ENCODE data around the gene CERS6.
"Not testable (repeated sequence)": the region's sequence is repeated elsewhere in the genome, so short reads cannot be mapped to it uniquely, and the experiment has no call there.

CERS6 gene, protein sequence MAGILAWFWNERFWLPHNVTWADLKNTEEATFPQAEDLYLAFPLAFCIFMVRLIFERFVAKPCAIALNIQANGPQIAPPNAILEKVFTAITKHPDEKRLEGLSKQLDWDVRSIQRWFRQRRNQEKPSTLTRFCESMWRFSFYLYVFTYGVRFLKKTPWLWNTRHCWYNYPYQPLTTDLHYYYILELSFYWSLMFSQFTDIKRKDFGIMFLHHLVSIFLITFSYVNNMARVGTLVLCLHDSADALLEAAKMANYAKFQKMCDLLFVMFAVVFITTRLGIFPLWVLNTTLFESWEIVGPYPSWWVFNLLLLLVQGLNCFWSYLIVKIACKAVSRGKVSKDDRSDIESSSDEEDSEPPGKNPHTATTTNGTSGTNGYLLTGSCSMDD

GRCh38 chr2:168455645-168456520, at the start of gene CERS6:
CERS6 (plus strand) TSS chr2:168456272; CDS start chr2:168456449, 177 bp downstream.
- DNase-seq: peak; percentile 87

DNA sequence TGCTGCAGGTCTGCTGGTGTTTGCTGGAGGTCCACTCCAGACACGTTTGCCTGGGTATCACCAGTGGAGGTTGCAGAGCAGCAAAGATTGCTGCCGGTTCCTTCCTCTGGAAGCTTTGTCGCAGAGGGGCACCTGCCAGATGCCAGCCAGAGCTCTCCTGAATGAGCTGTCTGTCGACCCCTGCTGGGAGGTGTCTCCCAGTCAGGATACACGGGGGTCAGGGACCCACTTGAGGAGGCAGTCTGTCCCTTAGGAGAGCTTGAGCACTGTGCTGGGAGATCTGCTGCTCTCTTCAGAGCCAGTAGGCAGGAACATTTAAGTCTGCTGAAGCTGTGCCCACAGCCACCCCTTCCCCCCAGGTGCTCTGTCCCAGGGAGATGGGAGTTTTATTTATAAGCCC, 43.8 kb upstream of the CERS6 start:
- DNase-seq: not testable (repeated sequence)

GRCh38 chr2:168413101-168413500, 43.0 kb upstream of the CERS6 start:
- DNase-seq: not testable (repeated sequence)

DNA sequence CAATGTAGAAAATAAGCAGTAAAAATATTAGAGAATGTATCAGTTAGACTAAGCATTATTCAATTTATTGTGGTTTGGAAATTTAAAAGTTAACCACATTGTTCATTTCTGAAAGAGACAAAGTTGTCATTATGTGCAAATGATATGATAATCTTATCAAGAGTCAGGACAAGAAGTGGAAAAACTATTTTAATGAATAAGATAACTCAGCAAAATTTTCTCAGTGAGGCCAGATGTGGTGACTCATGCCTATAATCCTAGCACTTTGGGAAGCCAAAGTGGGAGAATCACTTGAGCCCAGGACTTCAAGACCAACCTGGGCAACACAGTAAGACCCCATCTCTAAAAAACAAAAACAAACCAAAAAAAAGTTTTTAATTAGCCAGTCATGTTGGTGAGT, 39.5 kb upstream of the CERS6 start:
- no peak for DNase-seq

DNA sequence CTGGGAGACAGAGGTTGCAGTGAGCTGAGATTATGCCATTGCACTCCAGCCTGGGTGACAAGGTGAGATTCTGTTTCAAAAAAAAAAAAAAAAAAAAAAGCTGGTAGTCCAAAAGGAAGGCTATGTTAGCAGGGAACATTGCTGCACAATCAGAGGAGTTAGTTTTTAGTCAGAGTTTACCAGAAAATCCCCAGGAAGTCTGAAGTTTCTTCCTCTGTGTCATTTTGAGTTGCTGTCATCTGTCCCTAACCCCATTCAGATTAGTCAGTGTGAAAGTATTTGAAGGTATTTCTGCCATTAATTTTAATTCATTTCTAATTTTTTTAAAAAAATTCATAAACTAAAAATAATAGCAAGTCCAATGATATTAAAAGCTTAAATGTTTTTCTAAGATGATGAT, 33.5 kb upstream of the CERS6 start:
- DNase-seq: no peak

DNA sequence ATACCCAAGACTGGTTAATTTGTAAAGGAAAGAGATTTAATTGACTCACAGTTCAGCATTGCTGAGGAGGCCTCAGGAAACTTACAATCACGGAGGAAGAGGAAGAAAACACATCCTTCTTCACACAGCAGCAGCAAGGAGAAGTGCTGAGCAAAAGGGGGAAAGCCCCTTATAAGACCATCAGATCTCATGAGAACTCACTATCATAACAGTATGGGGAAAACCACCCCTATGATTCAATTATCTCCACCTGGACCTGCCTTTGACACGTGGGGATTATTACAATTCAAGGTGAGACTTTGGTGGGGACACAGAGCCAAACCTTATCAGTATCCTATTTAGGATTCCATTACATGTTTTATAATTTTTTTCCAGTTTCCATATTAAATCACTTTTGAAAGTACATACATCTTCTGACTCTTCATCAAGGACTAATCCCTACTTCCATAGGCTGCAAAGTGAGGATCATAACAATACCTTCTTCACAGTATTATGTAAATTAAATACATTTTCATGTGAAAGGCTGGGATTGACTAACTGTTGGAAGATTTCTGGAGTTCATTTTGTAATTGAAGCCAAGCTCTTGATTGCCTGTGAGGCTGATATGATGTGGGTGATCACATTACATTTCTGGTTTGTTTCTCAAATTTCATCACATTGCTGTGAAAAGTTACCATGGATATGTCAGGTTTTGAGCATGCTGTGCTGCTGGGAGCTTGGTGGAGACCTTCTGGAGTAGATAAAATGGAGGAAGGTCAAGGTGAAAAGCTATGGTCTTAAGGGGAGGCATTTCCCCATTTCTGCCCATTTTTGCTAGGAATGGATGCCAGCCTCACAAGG, 31.7 kb upstream of the CERS6 start:
- DNase-seq: no peak

DNA sequence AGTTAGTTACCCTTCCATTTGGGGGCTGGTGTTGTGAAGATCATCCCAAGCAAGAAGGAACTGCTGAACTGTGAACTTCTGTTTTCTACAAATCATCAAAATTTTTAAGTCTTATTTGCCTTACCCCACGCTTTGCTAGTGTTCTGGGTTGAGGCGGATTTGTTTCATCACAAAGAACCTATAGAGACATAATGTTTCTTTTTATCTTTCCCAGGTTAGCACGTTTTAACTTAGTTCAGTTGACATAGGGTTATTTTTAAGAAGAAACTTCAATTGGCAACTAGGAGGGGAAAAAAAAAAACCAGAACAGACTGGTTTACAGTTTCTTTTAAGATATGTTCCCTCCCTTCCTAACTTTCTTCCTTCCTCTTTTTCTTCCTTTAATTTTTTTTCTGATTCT, 31.1 kb upstream of the CERS6 start:
- DNase-seq: no peak

DNA sequence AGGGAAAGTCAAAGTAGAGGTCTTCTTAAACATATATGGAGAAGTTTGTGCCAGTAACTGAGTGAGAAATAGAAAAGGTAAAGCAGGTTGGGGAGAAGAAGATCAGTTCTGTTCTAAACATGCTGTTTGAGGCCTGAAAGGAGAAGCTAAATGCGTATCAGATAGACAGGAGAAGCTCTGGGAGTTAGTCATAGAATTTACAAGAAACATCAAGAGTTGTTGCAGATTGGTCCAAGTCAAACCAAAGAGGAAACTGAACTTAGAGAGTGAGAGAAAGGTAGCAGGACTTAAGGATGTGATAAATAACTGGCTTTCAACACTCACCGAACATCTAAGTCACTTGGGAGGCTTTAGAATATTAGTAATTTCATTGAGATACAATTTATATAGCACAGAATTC, 29.2 kb upstream of the CERS6 start:
- no peak for DNase-seq

- DNase-seq: no peak
Observed at GRCh38 chr2:168427451-168427850, 28.6 kb upstream of the CERS6 start.

DNA sequence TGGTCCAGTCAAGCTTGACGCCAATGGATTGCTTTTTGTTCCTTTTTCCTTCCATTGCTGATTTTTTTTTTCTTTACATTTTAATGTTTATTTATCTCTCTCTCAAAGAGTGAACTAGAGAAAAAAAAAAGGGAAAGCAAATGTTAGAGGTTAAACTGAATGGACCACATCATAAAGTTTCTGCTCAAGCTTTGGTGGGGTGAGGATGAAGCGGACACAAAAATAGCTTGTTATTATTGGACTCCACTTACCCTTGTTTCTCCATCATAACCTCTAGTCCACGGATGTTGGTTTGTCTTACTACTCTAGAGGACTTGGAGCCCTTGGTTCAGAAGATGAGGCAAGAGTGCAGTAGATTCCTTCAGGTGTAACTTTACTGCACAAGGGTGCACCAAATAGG, 27.6 kb upstream of the CERS6 start:
- no peak for DNase-seq

- DNase-seq: no peak
Observed at GRCh38 chr2:168429988-168430387, 26.1 kb upstream of the CERS6 start.

DNA sequence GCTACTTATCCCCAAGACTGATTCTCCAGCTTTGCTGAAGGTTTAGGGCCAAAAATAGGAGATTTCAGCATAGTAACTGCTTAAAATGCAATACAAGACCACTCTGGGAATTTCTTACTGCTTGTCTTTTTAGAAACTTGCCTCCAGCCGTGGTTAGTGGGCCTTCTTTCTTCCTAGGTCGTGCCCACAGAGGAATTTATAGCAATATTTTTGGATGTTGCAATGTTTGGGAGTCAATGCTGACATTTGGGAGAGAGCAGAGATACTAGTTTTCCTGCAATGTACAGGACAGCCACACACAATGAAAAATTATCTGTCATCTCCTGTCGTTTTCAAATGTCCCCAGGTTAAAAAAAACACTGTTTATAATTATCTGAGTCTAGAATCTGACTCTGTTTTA, 25.6 kb upstream of the CERS6 start:
- DNase-seq: no peak

- DNase-seq: no peak
Observed at GRCh38 chr2:168431301-168432024, 24.6 kb upstream of the CERS6 start.

DNA sequence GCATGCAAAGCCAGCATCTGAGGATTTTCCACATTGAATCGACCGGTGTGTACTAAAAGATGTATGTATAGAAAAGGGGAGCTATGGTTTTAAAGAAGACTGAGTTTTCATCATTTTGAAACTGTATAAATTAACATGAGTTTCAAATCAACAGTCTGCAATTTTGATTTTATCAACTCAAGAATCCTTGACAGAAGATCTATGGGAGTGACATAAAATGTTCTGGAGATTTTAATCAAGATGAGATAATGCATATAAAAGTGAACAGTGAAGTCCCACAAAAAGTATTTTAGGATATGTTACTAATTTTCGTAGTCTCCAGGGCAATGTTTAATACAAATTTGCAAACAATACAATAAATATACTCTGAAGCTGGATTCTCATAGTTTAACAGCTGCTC, 24.0 kb upstream of the CERS6 start:
- no peak for DNase-seq

GRCh38 chr2:168432565-168433186, 23.4 kb upstream of the CERS6 start:
- peak; percentile 32 for DNase-seq

DNA sequence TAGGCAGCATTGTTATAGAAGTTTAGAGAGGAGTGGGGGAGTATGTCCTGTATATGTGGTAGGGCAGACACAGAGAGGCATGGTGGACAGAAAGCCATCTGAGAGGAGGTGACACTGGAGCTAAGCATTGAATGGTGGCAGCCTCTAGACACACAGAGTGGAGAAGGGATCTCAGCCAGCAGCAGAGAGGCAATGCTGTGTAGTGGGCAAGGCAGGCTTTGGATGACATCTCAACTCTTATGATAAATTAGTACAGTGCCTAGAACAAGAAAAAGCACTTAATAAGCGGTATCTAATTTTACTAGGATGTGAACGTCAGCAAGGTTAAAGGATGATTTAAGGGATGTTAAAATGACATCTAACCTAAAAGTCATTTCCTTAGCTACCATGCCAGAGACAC, 22.5 kb upstream of the CERS6 start:
- DNase-seq: no peak

DNA sequence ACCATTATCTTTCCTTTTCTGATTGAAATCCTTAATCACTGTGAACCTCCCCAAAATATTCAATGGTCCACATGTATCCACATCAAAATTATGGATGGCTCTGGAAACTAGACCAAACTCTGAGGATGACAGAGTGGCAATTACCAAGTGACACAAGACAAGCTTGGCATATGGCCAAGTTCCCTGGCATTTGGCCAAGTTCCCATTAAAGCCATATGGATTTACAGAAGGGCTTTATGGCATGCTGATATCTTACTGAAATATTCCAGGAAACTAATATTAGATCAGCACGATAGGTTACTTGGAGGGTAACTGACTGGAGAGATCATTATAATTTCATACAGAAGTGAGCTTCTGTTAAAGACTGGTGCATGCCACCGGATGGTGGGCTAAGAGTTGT, 21.9 kb upstream of the CERS6 start:
- no peak for DNase-seq

DNA sequence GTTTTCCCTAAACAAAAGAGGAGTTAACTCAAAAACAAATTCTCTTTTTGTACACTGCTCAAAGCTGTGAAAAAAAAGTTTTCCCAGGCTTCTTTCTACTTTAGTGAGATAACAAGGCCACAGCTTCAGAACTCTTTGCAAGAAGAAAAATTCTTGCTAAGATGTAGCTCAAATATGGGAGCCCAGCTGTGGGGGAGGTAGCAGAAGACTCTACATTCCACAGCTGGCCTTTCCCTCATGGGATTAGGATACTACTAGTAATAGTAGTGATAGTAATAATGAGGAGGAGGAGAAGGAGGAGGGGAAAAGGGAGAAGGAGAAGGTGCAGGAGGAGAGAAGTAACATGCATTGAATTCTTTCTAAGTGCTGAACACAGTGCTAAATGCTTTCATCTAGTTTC, 19.2 kb upstream of the CERS6 start:
- DNase-seq: no peak

DNA sequence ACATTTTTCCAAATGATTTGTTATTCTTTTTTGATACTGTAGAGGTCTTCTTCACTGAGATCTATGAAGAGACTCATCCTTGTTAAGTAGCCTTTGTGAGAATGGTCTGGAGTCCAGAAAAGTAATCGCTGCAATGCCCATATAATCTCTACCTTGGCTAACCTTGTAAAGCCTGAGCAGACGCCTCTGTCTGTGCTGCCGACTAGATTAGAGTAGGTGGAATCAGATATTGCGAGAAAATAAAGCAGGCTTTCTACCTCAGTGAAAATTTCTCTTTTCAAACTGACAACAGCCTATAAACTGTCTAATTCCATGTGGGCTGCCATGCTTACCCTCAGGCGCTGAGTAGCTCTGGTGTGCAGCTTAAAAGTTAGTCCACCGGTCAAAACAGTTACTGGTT, 17.5 kb upstream of the CERS6 start:
- no peak for DNase-seq

DNA sequence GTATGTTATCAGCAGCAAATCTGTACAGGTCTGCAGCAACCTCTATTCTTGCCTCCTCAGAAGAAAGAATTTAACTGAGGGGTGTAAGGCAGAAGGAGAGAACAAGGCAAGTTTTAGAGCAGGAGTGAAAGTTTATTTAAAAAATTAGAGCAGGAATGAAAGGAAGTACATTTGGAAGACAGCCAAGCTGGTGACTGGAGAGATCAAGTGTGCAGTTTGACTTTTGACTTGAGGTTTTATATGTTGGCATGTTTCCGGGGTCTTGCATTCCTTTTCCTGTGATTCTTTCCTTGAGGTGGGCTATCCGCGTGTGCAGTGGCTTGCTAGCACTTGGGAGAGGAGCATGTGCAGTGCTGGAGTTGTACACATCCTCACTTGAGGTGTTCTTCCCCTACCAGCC, 16.5 kb upstream of the CERS6 start:
- no peak for DNase-seq

- DNase-seq: no peak
Observed at GRCh38 chr2:168441214-168441872, 14.7 kb upstream of the CERS6 start.

DNA sequence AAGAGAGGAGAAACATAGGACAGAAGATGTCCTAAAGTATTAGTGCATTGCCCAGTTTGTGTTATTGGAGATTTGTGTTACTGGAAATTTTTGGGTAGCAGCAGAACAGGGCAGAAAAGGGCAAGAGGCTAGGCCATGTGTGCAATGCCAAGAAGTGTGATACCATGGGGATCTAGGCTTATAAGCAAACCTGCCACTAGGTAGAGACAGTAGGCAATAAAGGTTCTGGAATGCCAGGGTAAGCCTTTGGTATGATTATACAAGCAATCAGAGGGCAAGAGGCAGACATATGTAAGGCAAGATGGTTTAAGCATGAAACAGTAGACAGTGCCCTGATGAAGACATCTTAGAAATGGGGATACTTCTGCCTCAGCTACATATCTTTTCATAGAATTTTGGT, 12.3 kb upstream of the CERS6 start:
- no peak for DNase-seq
